Measurements from ENCODE around the gene ZNF750.

DNA sequence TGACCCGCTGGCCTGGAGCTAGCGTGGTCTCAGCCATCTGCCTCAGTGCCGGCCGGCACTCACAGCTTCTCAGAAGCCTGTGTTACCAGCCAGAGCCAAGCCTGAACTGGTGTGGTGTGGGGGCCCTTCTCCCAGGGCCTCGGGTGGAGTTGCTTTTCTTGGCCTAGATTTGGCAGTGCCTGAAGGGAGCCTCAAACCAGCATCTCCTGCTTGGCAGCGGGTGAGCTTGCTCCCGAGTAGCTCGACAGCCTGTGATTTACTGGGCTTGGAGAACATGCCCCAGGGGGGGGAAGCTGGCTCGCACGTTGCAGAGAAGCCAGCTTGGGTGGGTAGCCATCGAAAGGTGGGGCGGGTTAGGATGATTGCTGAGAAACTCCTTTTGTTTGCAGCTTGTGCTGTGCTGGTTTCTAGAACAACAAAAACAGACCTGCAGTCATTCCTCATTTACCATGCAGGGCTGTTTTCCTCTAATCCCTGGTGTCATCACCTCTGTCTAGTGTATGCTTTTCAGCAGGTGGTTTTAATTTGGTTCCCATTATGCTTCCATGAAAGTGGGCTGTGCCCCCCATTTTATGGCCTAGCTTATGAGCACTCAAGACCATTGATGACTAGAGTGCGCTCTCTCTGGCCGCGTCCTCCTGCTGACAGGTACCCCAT is 45.7 kb downstream of the ZNF750 start:
- TF ChIP-seq POLR2A (IDR thresholded peaks at IDR 0.05; ENCODE audit: low read depth, low read length): no peak
- TF ChIP-seq POLR2AphosphoS5 (IDR thresholded peaks at IDR 0.05; ENCODE audit: low read depth, low read length): no peak

Data from GM12892 (cell line).